Stomach (tissue), 9 donors: ENCODE measurements around the gene ETV6. TPM values are rescaled to one million over a fixed set of nuclear protein-coding genes. Genes with fewer than 3 reads are reported as not detected.
A peak's percentile ranks its signal among the peaks of the same experiment; 100 is the strongest.

ENCODE experiments used
- DNase-seq, 2 donors: peaks; one replicate each; pipeline versions ENCODE4 v3.0.0 to v3.0.0-alpha.2; 2013 to 2019
- H3K27ac ChIP-seq, 5 donors: fragments of 200-600 bp in 4 of 5; sonication (generic) in 4 of 5; one replicate each; pipeline ENCODE4 v1.5.1; 2013 to 2019; ENCODE audit warnings: mild to moderate bottlenecking in 1 of 5, moderate library complexity in 1 of 5
- H3K27me3 ChIP-seq, 3 donors: fragments of 200-600 bp; sonication (generic); one replicate each; pipeline ENCODE4 v1.5.1; 2017 to 2019; ENCODE audit warnings: mixed run types in 1 of 3
- H3K36me3 ChIP-seq, 4 donors: fragments of 200-600 bp; sonication (generic); 1 replicate in 3 of 4; 2 replicates in 1 of 4; pipeline ENCODE4 v1.5.1; 2016 to 2019
- H3K4me1 ChIP-seq, 4 donors: fragments of 200-600 bp; sonication (generic); one replicate each; pipeline ENCODE4 v1.5.1; 2016 to 2019
- H3K4me3 ChIP-seq, 4 donors: fragments of 200-600 bp; sonication (generic) in 3 of 4; one replicate each; pipeline ENCODE4 v1.5.1; 2016 to 2019; ENCODE audit warnings: mild to moderate bottlenecking in 1 of 4
- H3K9me3 ChIP-seq, 4 donors: fragments of 200-600 bp; sonication (generic); one replicate each; pipeline ENCODE4 v1.5.1; 2016 to 2019
- EP300 ChIP-seq: sonication (generic); formaldehyde crosslinking; IDR thresholded peaks from one replicate; pipeline ENCODE4 v1.6.1; 2017; ENCODE audit warnings: antibody characterized with exemption
- POLR2A ChIP-seq, 4 donors: fragments of 450-650 bp; IDR thresholded peaks; one replicate each; pipeline ENCODE4 v1.6.1; 2016; ENCODE audit warnings: antibody characterized with exemption in 4 of 4, control low read depth in 2 of 4, mild to moderate bottlenecking in 1 of 4, moderate library complexity in 1 of 4
- POLR2AphosphoS5 ChIP-seq, 3 donors: sonication (generic); formaldehyde crosslinking; IDR thresholded peaks; one replicate each; pipeline ENCODE4 v1.6.1; 2016; ENCODE audit warnings: antibody characterized with exemption in 3 of 3
- WGBS, 5 donors: extraction: QIAGEN DNeasy Blood & Tissue Kit in 3 of 5; methylation state at CpG; one replicate each; pipeline versions ENCODE4 v1.1.5 to v1.1.7; 2013 to 2018; 5-methylcytosine and 5-hydroxymethylcytosine counted together
- intact Hi-C: fragments of 100-400 bp; cut with DNase I; formaldehyde crosslinking; loops from one replicate; pipeline ENCODE4 v1.15.1; 2023; ENCODE audit warnings: low total_unique reads
- polyA plus RNA-seq, 3 donors: library from polyadenylated mRNA; stranded (reverse); fragments of 200-250 nt; gene quantifications; one replicate each; pipeline ENCODE4 v1.2.3, GENCODE V29; 2013
- total RNA-seq, 5 donors: library from RNA; depleted of rRNA; stranded (reverse); fragments of >200 nt; gene quantifications; one replicate each; pipeline versions ENCODE4 v1.1.0 to v1.2.3, GENCODE V29; 2014 to 2016
- TF ChIP-seq, protein P1 (sequence below), 7 experiments: fragments of 450-650 bp in 4 of 7; fragments of 200-600 bp in 3 of 7; sonication (generic) in 3 of 7; IDR thresholded peaks; one replicate each; pipeline ENCODE4 v1.5.1; 2016 to 2019; ENCODE audit warnings: antibody characterized with exemption in 7 of 7, control low read depth in 2 of 7, mild to moderate bottlenecking in 1 of 7
- donor health status: healthy with polysubstance abuse.
- donor health status: Bipolar disorder and iron deficiency.
- donor health status: healthy.

ETV6 gene
- total and polyA plus RNA-seq, 8 donors = 4.1 to 60.3 (median 13.4) TPM

DNA sequence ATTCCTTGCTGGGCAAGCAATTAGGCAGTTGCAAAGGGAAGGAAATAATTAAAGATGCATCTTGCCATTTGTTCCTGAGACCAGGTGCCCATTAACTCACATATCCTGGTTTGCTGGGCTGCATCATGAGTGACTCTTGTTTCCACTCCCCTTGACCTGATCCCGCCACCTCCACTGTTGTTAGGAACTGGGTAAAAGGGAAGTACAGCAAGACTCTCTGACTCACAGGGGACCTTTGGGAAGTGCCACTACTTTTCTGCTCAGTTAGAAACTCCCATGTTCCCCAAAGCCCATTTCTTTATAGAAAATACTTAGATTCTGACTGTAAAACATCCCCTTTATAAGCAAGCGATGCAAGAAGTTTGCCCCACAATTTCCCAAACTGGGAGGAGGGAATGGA, 235.2 kb downstream of the ETV6 start:
- H3K27ac ChIP-seq = peak overlapping the region; percentile 54 to 89 (median 86)
- H3K36me3 ChIP-seq = peaks cover 0 to 49% (median 40%) of the 10 kb centered on the region in 4 donors
- H3K4me1 ChIP-seq = peaks cover 31 to 74% (median 44%) of the 10 kb centered on the region in 4 donors
- intact Hi-C loops = no loop called here
- H3K4me3 ChIP-seq = no peak overlapping the region
- TF ChIP-seq POLR2A (IDR thresholded peaks at IDR 0.05) = no peak
- TF ChIP-seq, protein P1, sequence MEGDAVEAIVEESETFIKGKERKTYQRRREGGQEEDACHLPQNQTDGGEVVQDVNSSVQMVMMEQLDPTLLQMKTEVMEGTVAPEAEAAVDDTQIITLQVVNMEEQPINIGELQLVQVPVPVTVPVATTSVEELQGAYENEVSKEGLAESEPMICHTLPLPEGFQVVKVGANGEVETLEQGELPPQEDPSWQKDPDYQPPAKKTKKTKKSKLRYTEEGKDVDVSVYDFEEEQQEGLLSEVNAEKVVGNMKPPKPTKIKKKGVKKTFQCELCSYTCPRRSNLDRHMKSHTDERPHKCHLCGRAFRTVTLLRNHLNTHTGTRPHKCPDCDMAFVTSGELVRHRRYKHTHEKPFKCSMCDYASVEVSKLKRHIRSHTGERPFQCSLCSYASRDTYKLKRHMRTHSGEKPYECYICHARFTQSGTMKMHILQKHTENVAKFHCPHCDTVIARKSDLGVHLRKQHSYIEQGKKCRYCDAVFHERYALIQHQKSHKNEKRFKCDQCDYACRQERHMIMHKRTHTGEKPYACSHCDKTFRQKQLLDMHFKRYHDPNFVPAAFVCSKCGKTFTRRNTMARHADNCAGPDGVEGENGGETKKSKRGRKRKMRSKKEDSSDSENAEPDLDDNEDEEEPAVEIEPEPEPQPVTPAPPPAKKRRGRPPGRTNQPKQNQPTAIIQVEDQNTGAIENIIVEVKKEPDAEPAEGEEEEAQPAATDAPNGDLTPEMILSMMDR (IDR thresholded peaks at IDR 0.05) = no peak
- TF ChIP-seq POLR2AphosphoS5 (IDR thresholded peaks at IDR 0.05) = peak in 1 of 3 donors; percentile 38
- TF ChIP-seq EP300 = no peak
- WGBS, 5 donors = 83 to 93% (median 86%) methylated on average over 2 of the region's 2 CpGs
- DNase-seq = peak; percentile 45 to 48
- H3K9me3 ChIP-seq = no peaks in the 10 kb centered on the region
- H3K27me3 ChIP-seq = no peaks in the 10 kb centered on the region

DNA sequence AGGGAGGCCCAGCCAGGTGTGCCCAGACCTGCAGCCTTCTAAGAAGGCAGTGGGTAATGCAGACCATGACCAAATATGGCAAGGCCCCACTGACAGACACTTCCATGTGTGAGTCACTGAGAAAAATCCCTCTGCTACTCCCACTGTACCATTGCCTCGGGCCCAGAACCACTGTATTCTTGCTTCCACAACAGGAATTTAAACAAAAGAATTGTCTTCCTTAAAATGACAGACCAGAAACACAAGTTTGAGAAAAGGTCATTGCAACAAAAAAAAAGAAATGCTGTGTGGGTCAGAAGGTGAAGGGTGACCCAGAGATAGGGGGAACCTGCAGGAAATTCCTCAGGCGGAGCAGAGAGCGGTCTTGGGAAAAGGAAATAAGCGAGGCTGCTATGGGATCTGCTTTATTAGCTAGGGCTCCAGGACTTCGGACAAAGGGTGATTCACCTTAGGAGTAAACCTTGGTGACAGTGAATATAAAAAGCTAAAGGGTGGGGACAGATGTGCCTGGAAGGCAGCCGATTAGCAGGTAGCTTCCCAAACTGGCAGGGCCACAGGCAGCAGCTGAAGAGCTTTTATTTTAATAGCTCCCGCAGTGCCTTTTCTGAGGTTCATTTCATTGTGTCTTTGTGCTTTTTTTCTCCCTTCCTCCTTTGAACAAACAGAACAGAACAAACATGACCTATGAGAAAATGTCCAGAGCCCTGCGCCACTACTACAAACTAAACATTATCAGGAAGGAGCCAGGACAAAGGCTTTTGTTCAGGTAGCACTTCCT, 236.0 kb downstream of the ETV6 start:
- no peak overlapping the region for H3K4me3 ChIP-seq
- H3K27ac ChIP-seq = peak overlapping the region; percentile 54 to 89 (median 86)
- no peaks in the 10 kb centered on the region for H3K27me3 ChIP-seq
- TF ChIP-seq POLR2AphosphoS5 (IDR thresholded peaks at IDR 0.05) (peak in 1 of 3 donors; percentile 59), POLR2A (IDR thresholded peaks at IDR 0.05) (no peak)
- H3K36me3 ChIP-seq = peaks cover 0 to 55% (median 45%) of the 10 kb centered on the region in 4 donors
- intact Hi-C loops = no loop called here
- H3K4me1 ChIP-seq = peaks cover 31 to 67% (median 44%) of the 10 kb centered on the region in 4 donors
- peak; percentile 46 to 64 for DNase-seq
- WGBS, 5 donors = 24 to 45% (median 38%) methylated on average over 8 of the region's 8 CpGs
- H3K9me3 ChIP-seq = no peaks in the 10 kb centered on the region

DNA sequence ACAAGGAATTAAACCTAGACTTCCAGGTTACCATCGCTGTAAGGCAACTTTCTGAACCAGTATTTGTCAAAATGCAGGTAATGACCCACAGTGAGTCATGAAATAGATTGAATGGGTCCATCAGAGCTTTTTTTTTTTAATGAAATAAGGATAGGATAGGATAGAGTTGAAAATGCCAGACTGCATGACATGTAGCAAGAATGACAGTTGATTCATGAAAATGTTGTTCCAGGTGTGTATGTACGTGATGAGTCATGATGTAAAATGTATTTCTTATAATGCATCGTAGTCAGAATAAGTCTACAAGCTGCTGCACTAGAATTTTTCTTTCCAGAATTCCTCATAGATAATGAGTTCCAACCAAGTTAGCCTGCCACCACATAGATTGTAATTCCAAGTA, 236.9 kb downstream of the ETV6 start:
- Histone ChIP-seq H3K36me3 (peaks cover 7 to 62% (median 53%) of the 10 kb centered on the region in 4 donors), H3K9me3 (no peaks in the 10 kb centered on the region), H3K4me1 (peaks cover 30 to 65% (median 44%) of the 10 kb centered on the region in 4 donors), H3K27me3 (no peaks in the 10 kb centered on the region), H3K27ac (peak overlapping the region in 4 of 5 donors; percentile 54 to 89 (median 78)), H3K4me3 (no peak overlapping the region)
- 78 to 90% (median 81%) methylated on average over 3 of the region's 3 CpGs for WGBS, 5 donors
- intact Hi-C loops = no loop called here
- DNase-seq = no peak
- no peak for TF ChIP-seq POLR2AphosphoS5 (IDR thresholded peaks at IDR 0.05)
- no peak for TF ChIP-seq EP300
- no peak for TF ChIP-seq POLR2A (IDR thresholded peaks at IDR 0.05)
- TF ChIP-seq, protein P1 (IDR thresholded peaks at IDR 0.05) = no peak

DNA sequence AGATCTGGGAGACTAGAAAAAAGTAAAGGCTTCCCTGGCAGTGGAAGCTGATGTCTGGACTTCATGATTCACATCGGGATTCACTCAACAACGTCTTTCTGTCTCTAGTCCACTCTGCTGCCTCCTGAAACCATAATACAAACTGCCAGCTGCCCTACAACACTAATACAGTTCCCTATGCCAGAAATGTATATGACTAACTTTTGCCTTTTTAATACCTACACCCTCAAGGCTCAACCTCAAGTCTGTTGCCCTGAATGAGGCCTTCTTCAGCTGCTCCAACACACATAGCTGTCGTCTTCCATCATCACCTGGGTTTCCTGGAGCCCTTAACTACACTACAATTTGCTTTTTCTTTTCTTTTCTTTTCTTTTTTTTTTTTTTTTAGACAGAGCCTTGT, 238.6 kb downstream of the ETV6 start:
- H3K4me1 ChIP-seq = peaks cover 19 to 56% (median 29%) of the 10 kb centered on the region in 4 donors
- DNase-seq = no peak
- peaks cover 14 to 77% (median 67%) of the 10 kb centered on the region in 4 donors for H3K36me3 ChIP-seq
- no peak overlapping the region for H3K4me3 ChIP-seq
- no peak for TF ChIP-seq POLR2AphosphoS5 (IDR thresholded peaks at IDR 0.05)
- TF ChIP-seq, protein P1 (IDR thresholded peaks at IDR 0.05) = no peak
- no peak for TF ChIP-seq EP300
- TF ChIP-seq POLR2A (IDR thresholded peaks at IDR 0.05) = no peak
- whole genome bisulfite sequencing, 5 donors = 87 to 97% (median 96%) methylated on average over 3 of the region's 3 CpGs
- intact Hi-C loops = no loop called here
- H3K27me3 ChIP-seq = no peaks in the 10 kb centered on the region
- H3K27ac ChIP-seq = no peak overlapping the region
- no peaks in the 10 kb centered on the region for H3K9me3 ChIP-seq

DNA sequence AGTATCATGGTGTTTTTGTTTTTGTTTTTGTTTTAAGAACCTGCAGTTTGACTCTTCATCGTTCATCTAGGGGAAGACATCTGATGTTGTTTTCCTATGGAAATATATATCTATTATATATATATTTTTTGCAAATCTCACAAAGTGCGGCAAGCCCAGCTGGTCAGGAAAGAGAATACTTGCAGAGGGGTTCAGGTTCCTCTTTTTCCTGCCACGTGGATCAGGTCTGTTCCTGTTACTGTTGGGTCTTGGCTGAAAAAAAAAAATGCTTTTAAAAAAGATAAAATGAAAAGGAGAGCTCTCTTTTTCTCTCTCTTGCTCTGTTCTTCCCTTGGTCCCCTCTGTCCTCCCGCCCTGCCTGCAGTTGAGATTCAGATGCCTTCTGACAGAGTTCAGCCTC, 241.9 kb downstream of the ETV6 start:
- Histone ChIP-seq H3K36me3 (peaks cover 14 to 64% (median 58%) of the 10 kb centered on the region in 4 donors), H3K4me1 (peaks cover 0 to 23% (median 5%) of the 10 kb centered on the region in 4 donors), H3K4me3 (no peak overlapping the region), H3K9me3 (no peaks in the 10 kb centered on the region), H3K27ac (no peak overlapping the region), H3K27me3 (no peaks in the 10 kb centered on the region)
- DNase-seq = no peak
- intact Hi-C loops = no loop called here
- 76 to 89% (median 82%) methylated on average over 4 of the region's 4 CpGs for WGBS, 5 donors
- TF ChIP-seq EP300 = no peak
- TF ChIP-seq POLR2A (IDR thresholded peaks at IDR 0.05) = no peak
- TF ChIP-seq, protein P1 (IDR thresholded peaks at IDR 0.05) = no peak
- no peak for TF ChIP-seq POLR2AphosphoS5 (IDR thresholded peaks at IDR 0.05)
